H9 (cell line): ENCODE results near the gene USB1. TPM values are rescaled to one million over a fixed set of nuclear protein-coding genes. Genes with fewer than 3 reads are reported as not detected.

Experiments
- DNase-seq: peaks from one replicate; pipeline ENCODE4 v3.0.0-alpha.2; 2017
- H2AFZ ChIP-seq: one replicate; pipeline ENCODE4 v1.6.1; 2013; ENCODE audit warnings: mild to moderate bottlenecking, low read length, control low read depth, moderate library complexity
- H2AK5ac ChIP-seq: 2 replicates; pipeline ENCODE4 v1.6.1; 2013; ENCODE audit warnings: low read length, control low read depth, mixed read lengths; ENCODE audit not compliant: insufficient read length
- H2BK120ac ChIP-seq: one replicate; pipeline ENCODE4 v1.6.1; 2013; ENCODE audit warnings: low read depth, mild to moderate bottlenecking, low read length, control low read depth, inconsistent platforms; ENCODE audit not compliant: poor library complexity, severe bottlenecking
- H2BK12ac ChIP-seq: 2 replicates; pipeline ENCODE4 v1.6.1; 2013; ENCODE audit warnings: low read length, control low read depth, mixed read lengths, low read depth; ENCODE audit not compliant: insufficient read length
- H2BK15ac ChIP-seq: 2 replicates; pipeline ENCODE4 v1.6.1; 2013; ENCODE audit warnings: low read depth, low read length, control low read depth
- H2BK20ac ChIP-seq: one replicate; pipeline ENCODE4 v1.6.1; 2013; ENCODE audit warnings: low read depth, mild to moderate bottlenecking, low read length, control low read depth, inconsistent platforms; ENCODE audit not compliant: poor library complexity, severe bottlenecking
- H2BK5ac ChIP-seq: 2 replicates; pipeline ENCODE4 v1.6.1; 2013; ENCODE audit warnings: low read length, control low read depth, mixed read lengths; ENCODE audit not compliant: insufficient read length
- H3K14ac ChIP-seq: 2 replicates; pipeline ENCODE4 v1.6.1; 2013; ENCODE audit warnings: low read length, control low read depth; ENCODE audit not compliant: insufficient read depth
- H3K18ac ChIP-seq: 2 replicates; pipeline ENCODE4 v1.6.1; 2013; ENCODE audit warnings: low read depth, mild to moderate bottlenecking, mixed read lengths, low read length, control low read depth; ENCODE audit not compliant: insufficient read length
- H3K23ac ChIP-seq: 2 replicates; pipeline ENCODE4 v1.6.1; 2013; ENCODE audit warnings: low read length, control low read depth, mixed read lengths, low read depth; ENCODE audit not compliant: insufficient read length
- H3K23me2 ChIP-seq: 2 replicates; pipeline ENCODE4 v1.6.1; 2013; ENCODE audit warnings: low read depth, mild to moderate bottlenecking, mixed read lengths, low read length, control low read depth; ENCODE audit not compliant: insufficient read length, poor library complexity, severe bottlenecking
- H3K27ac ChIP-seq: 2 replicates; pipeline ENCODE4 v1.5.1; 2013; ENCODE audit warnings: low read length, control low read depth, mixed read lengths, low read depth; ENCODE audit not compliant: insufficient read length
- H3K27me3 ChIP-seq: 2 replicates; pipeline ENCODE4 v1.6.1; 2013; ENCODE audit warnings: low read length, control low read depth, inconsistent platforms; ENCODE audit not compliant: insufficient read depth
- H3K4ac ChIP-seq: 2 replicates; pipeline ENCODE4 v1.6.1; 2013; ENCODE audit warnings: low read depth, mild to moderate bottlenecking, control low read depth, inconsistent platforms, low read length, moderate library complexity
- H3K4me1 ChIP-seq: 2 replicates; pipeline ENCODE4 v1.6.1; 2013; ENCODE audit warnings: low read length, control low read depth, inconsistent platforms; ENCODE audit not compliant: insufficient read depth
- H3K4me2 ChIP-seq: 2 replicates; pipeline ENCODE4 v1.6.1; 2013; ENCODE audit warnings: low read length, control low read depth, mixed read lengths; ENCODE audit not compliant: insufficient read length, insufficient read depth
- H3K56ac ChIP-seq: 2 replicates; pipeline ENCODE4 v1.6.1; 2013; ENCODE audit warnings: low read depth, mild to moderate bottlenecking, mixed read lengths, low read length, control low read depth; ENCODE audit not compliant: insufficient read length
- H3K79me1 ChIP-seq: 2 replicates; pipeline ENCODE4 v1.6.1; 2013; ENCODE audit warnings: low read depth, mild to moderate bottlenecking, moderate library complexity, low read length, control low read depth, inconsistent platforms; ENCODE audit not compliant: insufficient read depth, poor library complexity, severe bottlenecking
- H3K79me2 ChIP-seq: 2 replicates; pipeline ENCODE4 v1.6.1; 2013; ENCODE audit warnings: low read length, control low read depth, inconsistent platforms; ENCODE audit not compliant: insufficient read depth
- H3K9ac ChIP-seq: 2 replicates; pipeline ENCODE4 v1.6.1; 2013; ENCODE audit warnings: low read length, control low read depth, mixed read lengths; ENCODE audit not compliant: insufficient read length; ENCODE audit errors: extremely low read depth
- H3K9me3 ChIP-seq: one replicate; pipeline ENCODE4 v1.6.1; 2013; ENCODE audit warnings: low read depth, low read length, inconsistent platforms; ENCODE audit not compliant: control insufficient read depth
- H3T11ph ChIP-seq: one replicate; pipeline ENCODE4 v1.6.1; 2013; ENCODE audit warnings: mild to moderate bottlenecking, low read length, control low read depth, inconsistent platforms
- H4K20me1 ChIP-seq: one replicate; pipeline ENCODE4 v1.6.1; 2013; ENCODE audit not compliant: control insufficient read depth, insufficient read length, insufficient read depth
- H4K5ac ChIP-seq: 2 replicates; pipeline ENCODE4 v1.6.1; 2013; ENCODE audit warnings: low read depth, mild to moderate bottlenecking, mixed read lengths, low read length, control low read depth; ENCODE audit not compliant: insufficient read length
- H4K8ac ChIP-seq: replicated peaks from 2 replicates; pipeline ENCODE4 v1.6.1; 2013; ENCODE audit warnings: low read length, control low read depth, mixed read lengths, low read depth; ENCODE audit not compliant: insufficient read length
- H4K91ac ChIP-seq: 2 replicates; pipeline ENCODE4 v1.6.1; 2013; ENCODE audit warnings: low read depth, mild to moderate bottlenecking, moderate library complexity, mixed read lengths, low read length, control low read depth; ENCODE audit not compliant: insufficient read length
- H3K27ac Mint-ChIP-seq, 3 experiments: 2 replicates in 2 of 3; 3 replicates in 1 of 3; pipeline ENCODE4 v1.8.0; 2020 to 2021; ENCODE audit warnings: mixed read lengths in 3 of 3, mild to moderate bottlenecking in 1 of 3, moderate library complexity in 1 of 3
- H3K27me3 Mint-ChIP-seq: 2 replicates; pipeline ENCODE4 v1.8.0; 2021; ENCODE audit warnings: low read depth, mild to moderate bottlenecking, moderate library complexity, mixed read lengths
- H3K36me3 Mint-ChIP-seq, 3 experiments: 2 replicates in 2 of 3; 3 replicates in 1 of 3; pipeline ENCODE4 v1.8.0; 2020 to 2021; ENCODE audit warnings: low read depth in 3 of 3, mixed read lengths in 3 of 3; ENCODE audit not compliant: insufficient read depth in 1 of 3
- H3K4me1 Mint-ChIP-seq, 2 experiments: 2 replicates each; pipeline ENCODE4 v1.8.0; 2020; ENCODE audit warnings: mixed read lengths in 2 of 2
- H3K4me3 Mint-ChIP-seq, 2 experiments: 2 replicates in 1 of 2; 3 replicates in 1 of 2; pipeline ENCODE4 v1.8.0; 2020 to 2021; ENCODE audit warnings: mild to moderate bottlenecking in 2 of 2, mixed read lengths in 2 of 2, moderate library complexity in 1 of 2
- H3K9me3 Mint-ChIP-seq, 2 experiments: 2 replicates in 1 of 2; 3 replicates in 1 of 2; pipeline ENCODE4 v1.8.0; 2020; ENCODE audit warnings: mild to moderate bottlenecking in 2 of 2, mixed read lengths in 2 of 2, moderate library complexity in 1 of 2
- WGBS: extraction: QIAGEN DNeasy Blood & Tissue Kit; methylation state at CpG from one replicate; pipeline ENCODE4 v1.1.7; 2013; ENCODE audit warnings: missing lambda C conversion rate, low lambda C conversion rate, mixed read lengths; ENCODE audit not compliant: insufficient read length; ENCODE audit errors: extremely low coverage; 5-methylcytosine and 5-hydroxymethylcytosine counted together
- total RNA-seq: library from RNA; stranded (reverse); gene quantifications from 2 replicates; pipeline ENCODE4 v1.2.1, GENCODE V29; 2021
- TF ChIP-seq, protein P1 (sequence below): fragments of 200-600 bp; sonication (generic); conservative IDR thresholded peaks from 3 replicates; pipeline ENCODE4 v1.8.0; 2021; ENCODE audit warnings: antibody characterized with exemption, mild to moderate bottlenecking

Gene USB1
- total RNA-seq, 1 experiment from 2014 or later = 65.0 TPM

DNA sequence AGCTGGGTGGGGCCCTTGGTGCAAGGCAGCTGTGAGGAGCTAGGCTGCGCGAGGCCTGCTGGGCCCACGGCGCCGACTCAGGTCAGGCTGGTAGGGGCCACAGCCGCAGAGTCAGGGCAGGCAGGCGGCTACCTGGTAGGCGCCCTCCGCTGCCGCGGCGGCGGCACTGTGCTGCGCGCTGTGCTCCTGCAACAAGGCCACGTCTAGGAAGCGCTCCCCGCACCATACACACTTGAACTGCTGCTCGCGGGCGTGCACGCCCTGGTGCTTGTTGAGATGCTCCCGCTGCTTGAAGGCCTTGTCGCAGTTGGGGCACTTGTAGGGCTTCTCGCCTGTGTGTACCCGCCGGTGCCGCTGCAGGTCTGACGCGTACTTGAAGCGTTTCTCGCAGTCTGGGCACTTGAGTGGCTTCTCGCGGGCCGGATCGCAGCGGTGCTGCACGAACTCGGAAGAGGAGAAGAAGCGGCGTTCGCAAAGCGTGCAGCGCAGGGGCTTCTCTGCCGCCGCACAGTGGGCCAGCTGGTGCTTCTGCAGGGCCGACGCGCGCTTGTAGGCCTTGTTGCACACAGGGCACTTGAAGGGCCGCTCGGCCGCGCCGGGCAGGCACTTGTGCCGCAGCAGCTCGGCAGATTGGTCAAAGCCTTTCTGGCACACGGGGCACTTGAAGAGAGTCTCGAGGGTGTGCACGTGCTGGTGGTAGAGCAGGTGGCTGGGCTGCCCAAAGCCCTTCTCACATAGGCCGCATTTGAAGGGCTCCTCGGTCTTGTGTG lies 4.6 kb upstream of the USB1 start:
- Histone ChIP-seq H3K27ac (no peak overlapping the region), H4K20me1 (no peaks in the 10 kb centered on the region), H2BK120ac (no peak overlapping the region), H2BK20ac (no peak overlapping the region), H3K9ac (no peak overlapping the region), H3K14ac (no peak overlapping the region; the same call in 1 of the 2 replicates), H3K9me3 (no peaks in the 10 kb centered on the region), H2BK5ac (no peak overlapping the region), H4K5ac (no peak overlapping the region), H3K56ac (no peak overlapping the region), H3K23me2 (peaks cover 8% of the 10 kb centered on the region), H3K4me1 (peaks cover 2% of the 10 kb centered on the region; the same call in 1 of the 2 replicates), H2BK12ac (no peak overlapping the region), H3T11ph (no peak overlapping the region), H3K27me3 (no peaks in the 10 kb centered on the region), H3K79me2 (no peaks in the 10 kb centered on the region), H2BK15ac (no peak overlapping the region), H3K23ac (no peak overlapping the region), H3K4ac (no peak overlapping the region), H3K4me2 (no peak overlapping the region), H3K79me1 (no peaks in the 10 kb centered on the region), H2AK5ac (no peak overlapping the region), H2AFZ (no peak overlapping the region), H3K18ac (no peak overlapping the region), H4K91ac (no peak overlapping the region), H4K8ac (no peak overlapping the region)
- Mint-ChIP-seq H3K27ac (no peak overlapping the region), H3K4me3 (no peak overlapping the region), H3K36me3 (peaks cover 4 to 14% (median 12%) of the 10 kb centered on the region in 3 experiments; a peak in 6 of 7 replicates), H3K4me1 (peaks cover 17 to 20% of the 10 kb centered on the region in 2 experiments), H3K9me3 (no peaks in the 10 kb centered on the region), H3K27me3 (no peaks in the 10 kb centered on the region; the same call in 1 of the 2 replicates)
- TF ChIP-seq, protein P1, sequence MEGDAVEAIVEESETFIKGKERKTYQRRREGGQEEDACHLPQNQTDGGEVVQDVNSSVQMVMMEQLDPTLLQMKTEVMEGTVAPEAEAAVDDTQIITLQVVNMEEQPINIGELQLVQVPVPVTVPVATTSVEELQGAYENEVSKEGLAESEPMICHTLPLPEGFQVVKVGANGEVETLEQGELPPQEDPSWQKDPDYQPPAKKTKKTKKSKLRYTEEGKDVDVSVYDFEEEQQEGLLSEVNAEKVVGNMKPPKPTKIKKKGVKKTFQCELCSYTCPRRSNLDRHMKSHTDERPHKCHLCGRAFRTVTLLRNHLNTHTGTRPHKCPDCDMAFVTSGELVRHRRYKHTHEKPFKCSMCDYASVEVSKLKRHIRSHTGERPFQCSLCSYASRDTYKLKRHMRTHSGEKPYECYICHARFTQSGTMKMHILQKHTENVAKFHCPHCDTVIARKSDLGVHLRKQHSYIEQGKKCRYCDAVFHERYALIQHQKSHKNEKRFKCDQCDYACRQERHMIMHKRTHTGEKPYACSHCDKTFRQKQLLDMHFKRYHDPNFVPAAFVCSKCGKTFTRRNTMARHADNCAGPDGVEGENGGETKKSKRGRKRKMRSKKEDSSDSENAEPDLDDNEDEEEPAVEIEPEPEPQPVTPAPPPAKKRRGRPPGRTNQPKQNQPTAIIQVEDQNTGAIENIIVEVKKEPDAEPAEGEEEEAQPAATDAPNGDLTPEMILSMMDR = no peak
- no CpG with 5 or more reads among the region's 62 CpGs for WGBS
- DNase-seq = no peak
